Erythroblast (primary cell): ENCODE data around the gene PDE3A.

Source experiments
- DNase-seq, 2 experiments: peaks; one replicate each; lab custom pipeline; 2025; lab: John Stamatoyannopoulos, UW
- GATA1 ChIP-seq: IDR thresholded peaks from 2 replicates; pipeline ENCODE4 v1.6.1; 2011; ENCODE audit warnings: low read depth, mild to moderate bottlenecking, control low read depth, low read length, moderate library complexity
- POLR2A ChIP-seq: IDR thresholded peaks from 2 replicates; pipeline ENCODE4 v1.6.1; 2011; ENCODE audit warnings: mild to moderate bottlenecking, low read length

The PDE3A gene

GRCh38 chr12:20629414-20630156 lies 261.2 kb downstream of the PDE3A start:
- DNase-seq = no peak
- TF ChIP-seq GATA1 (no peak), POLR2A (no peak)

DNA sequence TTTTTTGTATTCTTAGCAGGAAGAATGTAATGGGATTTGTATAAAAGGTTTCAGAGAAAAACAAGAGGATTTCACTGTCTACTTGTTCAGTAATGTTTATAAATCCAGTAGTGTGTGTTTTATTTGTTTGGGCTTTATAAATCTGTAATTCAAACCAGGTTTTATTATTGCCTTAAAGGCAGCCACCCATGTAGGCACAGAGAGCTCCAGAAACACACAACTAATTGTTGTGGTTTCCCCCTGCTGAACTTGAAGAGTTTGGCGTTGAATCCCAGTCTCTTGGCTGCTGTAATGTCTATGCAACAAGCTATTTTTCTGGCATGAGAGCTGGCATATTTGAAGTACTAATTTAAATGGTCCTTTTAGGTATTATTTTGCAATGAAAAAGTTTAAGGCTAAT lies 263.4 kb downstream of the PDE3A start:
- no peak for DNase-seq
- TF ChIP-seq POLR2A (no peak), GATA1 (no peak)

GRCh38 chr12:20641106-20641505 lies 272.8 kb downstream of the PDE3A start:
- TF ChIP-seq POLR2A = no peak
- no peak for TF ChIP-seq GATA1
- DNase-seq = no peak

- TF ChIP-seq GATA1 (no peak), POLR2A (no peak)
- DNase-seq = no peak
Measured at GRCh38 chr12:20643822-20644221, 275.5 kb downstream of the PDE3A start.

- DNase-seq = peak; percentile 26 to 52
- TF ChIP-seq GATA1 = no peak
- TF ChIP-seq POLR2A = no peak
Measured at GRCh38 chr12:20646239-20646827, 278.0 kb downstream of the PDE3A start.

GRCh38 chr12:20653871-20654270 lies 285.5 kb downstream of the PDE3A start:
- no peak for DNase-seq
- TF ChIP-seq GATA1 (no peak), POLR2A (no peak)

DNA sequence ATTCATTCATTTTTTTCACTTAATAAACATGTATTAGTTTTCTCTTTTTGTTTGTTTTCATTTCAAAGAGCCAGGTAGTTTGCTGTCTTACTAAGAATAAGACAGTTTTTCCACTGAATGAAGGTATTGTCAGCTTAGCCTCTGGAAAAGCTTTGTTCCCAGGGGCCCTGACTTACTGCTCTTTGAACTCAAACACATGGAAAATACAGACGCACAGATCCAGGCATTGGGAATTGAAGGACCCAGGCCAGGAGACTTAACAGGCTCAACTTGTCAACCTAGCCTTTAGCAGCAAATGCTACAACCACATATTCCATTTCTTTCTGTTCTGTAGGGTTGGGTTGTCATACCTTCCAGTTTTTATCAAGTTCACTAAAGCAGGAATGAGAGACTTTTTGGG lies 288.3 kb downstream of the PDE3A start:
- TF ChIP-seq POLR2A (no peak), GATA1 (no peak)
- no peak for DNase-seq

GRCh38 chr12:20657496-20657895 lies 289.2 kb downstream of the PDE3A start:
- TF ChIP-seq POLR2A (no peak), GATA1 (no peak)
- no peak for DNase-seq

GRCh38 chr12:20681334-20681733 lies 313.0 kb downstream of the PDE3A start:
- DNase-seq = no peak
- no peak for TF ChIP-seq POLR2A
- TF ChIP-seq GATA1 = no peak

DNA sequence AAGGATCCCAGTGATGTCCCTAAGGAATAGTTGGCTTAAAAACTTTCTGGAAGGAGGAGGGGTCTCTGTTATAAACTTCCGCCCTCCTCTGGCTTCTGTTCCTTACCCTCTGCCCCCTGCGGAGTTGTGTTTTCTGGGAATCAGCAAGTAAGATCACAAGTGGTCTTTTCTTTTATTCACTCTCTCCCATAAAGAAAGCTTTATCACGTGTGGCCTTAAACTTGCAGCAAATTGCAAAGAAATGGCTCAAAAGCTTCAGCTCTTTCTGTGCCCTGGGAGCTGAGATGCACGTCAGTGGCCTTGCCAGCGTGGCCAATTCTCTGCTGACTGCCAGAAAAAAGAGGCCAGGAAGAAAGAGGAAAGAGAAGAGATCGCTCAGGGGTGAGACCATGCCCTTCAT lies 326.9 kb downstream of the PDE3A start, which contains the start of gene SLCO1C1:
SLCO1C1 (plus strand) TSS at position 101 of the 400 bp plus-strand sequence. CDS start 4,245 bp downstream, outside the sequence.
- no peak for TF ChIP-seq GATA1
- TF ChIP-seq POLR2A = no peak
- no peak for DNase-seq

DNA sequence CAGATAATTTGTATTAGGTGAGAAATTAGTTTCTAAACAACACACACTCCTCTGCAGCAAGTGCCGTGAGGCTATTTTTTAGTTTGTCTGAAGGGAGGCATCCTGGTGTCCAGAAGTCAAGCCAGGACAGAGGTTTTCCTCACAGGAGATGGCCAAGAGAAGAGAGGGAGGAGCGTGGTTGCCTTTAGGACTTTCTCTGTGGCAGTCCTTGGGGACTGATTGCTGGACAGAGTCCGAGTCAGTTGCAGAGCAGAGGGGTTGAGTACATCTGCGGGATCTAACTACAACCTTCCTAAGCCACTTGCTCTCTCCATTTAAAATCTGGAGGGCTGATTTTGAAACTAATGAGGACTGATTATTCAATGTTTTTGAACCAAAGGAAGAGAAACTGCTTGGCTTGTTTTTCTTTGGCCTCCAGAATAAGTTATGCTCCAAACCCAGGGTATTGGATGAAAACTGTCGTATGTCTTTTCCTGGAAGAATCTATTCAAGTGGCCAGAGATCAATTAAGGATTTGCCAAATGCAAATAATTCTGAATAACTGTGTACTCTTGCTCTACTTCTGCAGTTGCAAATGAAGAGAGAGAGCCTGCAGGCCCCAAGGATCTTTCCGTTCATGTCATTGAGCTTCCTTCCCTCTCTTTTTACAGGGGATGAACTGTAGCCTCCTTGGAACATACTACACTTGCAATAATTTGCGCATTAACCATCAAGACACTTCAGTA lies 328.0 kb downstream of the PDE3A start:
- TF ChIP-seq GATA1 (no peak), POLR2A (no peak)
- DNase-seq = no peak

GRCh38 chr12:20701106-20701505 lies 332.8 kb downstream of the PDE3A start:
- no peak for DNase-seq
- TF ChIP-seq GATA1 (no peak), POLR2A (no peak)

- no peak for DNase-seq
- TF ChIP-seq GATA1 (no peak), POLR2A (no peak)
Measured at GRCh38 chr12:20704860-20705259, 336.5 kb downstream of the PDE3A start.

DNA sequence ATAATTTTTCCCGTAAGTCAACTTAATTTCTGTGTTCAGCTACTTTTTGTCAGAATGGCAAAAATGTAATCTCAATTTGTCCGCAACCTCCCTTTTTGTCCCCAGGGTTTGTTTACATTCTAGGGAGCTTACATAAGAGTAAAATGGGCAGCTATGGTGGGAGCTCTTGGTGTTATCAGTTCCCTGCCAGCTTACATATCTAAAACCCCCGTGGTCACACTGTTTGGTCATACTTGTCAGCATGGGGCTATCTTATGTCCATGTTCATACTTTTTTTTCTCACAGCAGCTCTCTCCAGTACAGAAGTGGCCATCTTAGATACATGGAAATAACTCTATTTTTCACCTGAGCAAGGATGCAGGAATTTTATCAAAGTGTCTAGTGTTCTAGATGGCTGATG lies 343.5 kb downstream of the PDE3A start:
- no peak for TF ChIP-seq POLR2A
- DNase-seq = peak; percentile 8 to 72

- no peak for DNase-seq
- no peak for TF ChIP-seq GATA1
- no peak for TF ChIP-seq POLR2A
Measured at GRCh38 chr12:20716037-20716436, 347.7 kb downstream of the PDE3A start.

DNA sequence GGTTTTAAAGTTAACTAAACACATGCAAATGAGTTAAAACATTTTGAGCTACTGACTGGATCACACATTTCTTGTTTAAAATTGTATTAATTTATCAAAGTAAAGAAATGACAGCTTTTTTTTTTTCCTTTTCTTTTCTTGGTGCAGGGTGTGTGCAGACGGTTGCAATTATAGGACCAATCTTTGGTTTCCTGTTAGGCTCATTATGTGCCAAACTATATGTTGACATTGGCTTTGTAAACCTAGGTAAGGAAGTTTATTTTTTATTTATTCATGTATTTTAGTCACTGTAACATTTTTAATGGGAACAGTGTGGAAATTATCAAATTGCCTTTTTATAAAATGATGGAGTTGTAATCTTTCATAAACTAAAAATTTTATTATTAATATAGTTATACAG lies 348.6 kb downstream of the PDE3A start:
- TF ChIP-seq POLR2A (no peak), GATA1 (no peak)
- DNase-seq = no peak
